ENCODE results near the gene FBXL20. TPM values are rescaled to one million over a fixed set of nuclear protein-coding genes. Genes with fewer than 3 reads are reported as not detected.

Gene FBXL20
- polyA plus RNA-seq, 1 of the 3 experiments (the other 2 are of a cell fraction): 2.2 TPM

DNA sequence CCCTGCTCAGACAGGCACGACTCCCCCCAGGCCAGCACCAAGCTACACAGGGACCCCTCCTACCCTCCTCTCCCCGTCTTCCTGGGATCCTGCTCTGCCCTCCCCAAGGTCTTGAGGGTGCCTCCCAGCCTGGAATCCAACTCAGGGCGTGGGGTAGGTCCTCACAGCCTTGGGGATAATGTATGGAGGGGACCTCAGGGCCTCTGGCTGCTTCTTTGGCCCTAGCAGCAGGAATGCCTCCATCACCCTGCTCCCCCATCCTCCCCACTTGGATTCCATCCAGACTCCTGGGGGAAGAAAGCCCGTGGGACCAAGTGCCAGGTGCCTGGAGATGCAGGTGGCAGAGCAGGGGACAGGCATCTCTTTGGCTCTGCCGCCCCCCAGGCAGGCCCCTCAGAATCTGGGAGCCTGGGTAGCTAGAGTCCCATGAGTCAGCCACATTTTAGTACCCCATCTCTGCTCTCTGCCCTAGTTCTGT lies 164.9 kb downstream of the FBXL20 start:
- Histone ChIP-seq H3K36me3 (replicated peaks in 1 of 2; ENCODE audit: control insufficient read depth in 1 of 2, insufficient read depth in 2 of 2, low read length in 1 of 2) (no peaks in the 10 kb centered on the region), H3K27ac (ENCODE audit: low read depth in 2 of 2, low read length in 1 of 2) (no peak overlapping the region), H3F3A (replicated peaks; ENCODE audit: insufficient read depth) (no peaks in the 10 kb centered on the region), H3K4me3 (ENCODE audit: low read depth in 2 of 2, low read length in 1 of 2) (no peak overlapping the region), H3K9ac (no peak overlapping the region), H3K9me3 (no peaks in the 10 kb centered on the region), H4K20me1 (ENCODE audit: insufficient read depth) (no peaks in the 10 kb centered on the region), H3K9me2 (no peaks in the 10 kb centered on the region), H2AFZ (ENCODE audit: low read depth) (no peak overlapping the region), H3K79me2 (ENCODE audit: insufficient read depth) (no peaks in the 10 kb centered on the region), H3K27me3 (ENCODE audit: insufficient read depth) (no peaks in the 10 kb centered on the region), H3K4me2 (no peak overlapping the region), H3K4me1 (ENCODE audit: control insufficient read depth in 1 of 2, insufficient read depth in 2 of 2, low read depth in 1 of 2, low read length in 1 of 2) (peaks cover 7 to 23% of the 10 kb centered on the region in 2 experiments; a peak in 1 of 4 replicates)
- ChIA-PET CTCF (interaction anchor here (0.8 to 22.6 kb wide), 14 partner anchors 8 to 310 kb away, joined by 3 to 781 read pairs (median 6); partner anchors contain the start of genes CACNB1, RPL19 and STAC2), POLR2A (interaction anchor here (1.1 to 1.5 kb wide), 2 partner anchors 30 to 36 kb away, joined by 3 to 7 read pairs; partner anchors contain the start of gene RPL19)
- TF ChIP-seq, protein P1, sequence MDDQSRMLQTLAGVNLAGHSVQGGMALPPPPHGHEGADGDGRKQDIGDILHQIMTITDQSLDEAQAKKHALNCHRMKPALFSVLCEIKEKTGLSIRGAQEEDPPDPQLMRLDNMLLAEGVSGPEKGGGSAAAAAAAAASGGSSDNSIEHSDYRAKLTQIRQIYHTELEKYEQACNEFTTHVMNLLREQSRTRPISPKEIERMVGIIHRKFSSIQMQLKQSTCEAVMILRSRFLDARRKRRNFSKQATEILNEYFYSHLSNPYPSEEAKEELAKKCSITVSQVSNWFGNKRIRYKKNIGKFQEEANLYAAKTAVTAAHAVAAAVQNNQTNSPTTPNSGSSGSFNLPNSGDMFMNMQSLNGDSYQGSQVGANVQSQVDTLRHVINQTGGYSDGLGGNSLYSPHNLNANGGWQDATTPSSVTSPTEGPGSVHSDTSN (IDR thresholded peaks at IDR 0.05): no peak
- TF ChIP-seq MEF2A (IDR thresholded peaks at IDR 0.05; ENCODE audit: borderline replicate concordance, low read depth) (no peak), ELF1 (IDR thresholded peaks at IDR 0.05) (no peak), NRF1 (IDR thresholded peaks at IDR 0.05; ENCODE audit: low read depth, low read length) (no peak), TCF12 (IDR thresholded peaks at IDR 0.05) (no peak), RAD21 (IDR thresholded peaks at IDR 0.05; ENCODE audit: low read length) (no peak), EP300 (IDR thresholded peaks at IDR 0.05; ENCODE audit: borderline replicate concordance in 1 of 2, low read depth in 1 of 2, low read length in 1 of 2) (no peak), POLR2AphosphoS5 (IDR thresholded peaks at IDR 0.05; ENCODE audit: low read depth, low read length) (no peak), RFX5 (IDR thresholded peaks at IDR 0.05; ENCODE audit: low read length) (no peak), GABPA (IDR thresholded peaks at IDR 0.05; ENCODE audit: low read depth) (no peak), TAF1 (IDR thresholded peaks at IDR 0.05; ENCODE audit: borderline replicate concordance, low read depth, low read length) (no peak)
- TF ChIP-seq, protein P2, sequence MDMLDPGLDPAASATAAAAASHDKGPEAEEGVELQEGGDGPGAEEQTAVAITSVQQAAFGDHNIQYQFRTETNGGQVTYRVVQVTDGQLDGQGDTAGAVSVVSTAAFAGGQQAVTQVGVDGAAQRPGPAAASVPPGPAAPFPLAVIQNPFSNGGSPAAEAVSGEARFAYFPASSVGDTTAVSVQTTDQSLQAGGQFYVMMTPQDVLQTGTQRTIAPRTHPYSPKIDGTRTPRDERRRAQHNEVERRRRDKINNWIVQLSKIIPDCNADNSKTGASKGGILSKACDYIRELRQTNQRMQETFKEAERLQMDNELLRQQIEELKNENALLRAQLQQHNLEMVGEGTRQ (IDR thresholded peaks at IDR 0.05; ENCODE audit: borderline replicate concordance, low read depth, low read length): no peak
- TF ChIP-seq, protein P3, sequence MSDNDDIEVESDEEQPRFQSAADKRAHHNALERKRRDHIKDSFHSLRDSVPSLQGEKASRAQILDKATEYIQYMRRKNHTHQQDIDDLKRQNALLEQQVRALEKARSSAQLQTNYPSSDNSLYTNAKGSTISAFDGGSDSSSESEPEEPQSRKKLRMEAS (IDR thresholded peaks at IDR 0.05; ENCODE audit: low read depth): no peak
- TF ChIP-seq, protein P4, sequence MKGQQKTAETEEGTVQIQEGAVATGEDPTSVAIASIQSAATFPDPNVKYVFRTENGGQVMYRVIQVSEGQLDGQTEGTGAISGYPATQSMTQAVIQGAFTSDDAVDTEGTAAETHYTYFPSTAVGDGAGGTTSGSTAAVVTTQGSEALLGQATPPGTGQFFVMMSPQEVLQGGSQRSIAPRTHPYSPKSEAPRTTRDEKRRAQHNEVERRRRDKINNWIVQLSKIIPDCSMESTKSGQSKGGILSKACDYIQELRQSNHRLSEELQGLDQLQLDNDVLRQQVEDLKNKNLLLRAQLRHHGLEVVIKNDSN (IDR thresholded peaks at IDR 0.05; ENCODE audit: borderline replicate concordance, low read depth): no peak
- TF ChIP-seq, protein P5, sequence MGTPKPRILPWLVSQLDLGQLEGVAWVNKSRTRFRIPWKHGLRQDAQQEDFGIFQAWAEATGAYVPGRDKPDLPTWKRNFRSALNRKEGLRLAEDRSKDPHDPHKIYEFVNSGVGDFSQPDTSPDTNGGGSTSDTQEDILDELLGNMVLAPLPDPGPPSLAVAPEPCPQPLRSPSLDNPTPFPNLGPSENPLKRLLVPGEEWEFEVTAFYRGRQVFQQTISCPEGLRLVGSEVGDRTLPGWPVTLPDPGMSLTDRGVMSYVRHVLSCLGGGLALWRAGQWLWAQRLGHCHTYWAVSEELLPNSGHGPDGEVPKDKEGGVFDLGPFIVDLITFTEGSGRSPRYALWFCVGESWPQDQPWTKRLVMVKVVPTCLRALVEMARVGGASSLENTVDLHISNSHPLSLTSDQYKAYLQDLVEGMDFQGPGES (IDR thresholded peaks at IDR 0.05; ENCODE audit: low read depth, low read length): no peak
- TF ChIP-seq, protein P6, sequence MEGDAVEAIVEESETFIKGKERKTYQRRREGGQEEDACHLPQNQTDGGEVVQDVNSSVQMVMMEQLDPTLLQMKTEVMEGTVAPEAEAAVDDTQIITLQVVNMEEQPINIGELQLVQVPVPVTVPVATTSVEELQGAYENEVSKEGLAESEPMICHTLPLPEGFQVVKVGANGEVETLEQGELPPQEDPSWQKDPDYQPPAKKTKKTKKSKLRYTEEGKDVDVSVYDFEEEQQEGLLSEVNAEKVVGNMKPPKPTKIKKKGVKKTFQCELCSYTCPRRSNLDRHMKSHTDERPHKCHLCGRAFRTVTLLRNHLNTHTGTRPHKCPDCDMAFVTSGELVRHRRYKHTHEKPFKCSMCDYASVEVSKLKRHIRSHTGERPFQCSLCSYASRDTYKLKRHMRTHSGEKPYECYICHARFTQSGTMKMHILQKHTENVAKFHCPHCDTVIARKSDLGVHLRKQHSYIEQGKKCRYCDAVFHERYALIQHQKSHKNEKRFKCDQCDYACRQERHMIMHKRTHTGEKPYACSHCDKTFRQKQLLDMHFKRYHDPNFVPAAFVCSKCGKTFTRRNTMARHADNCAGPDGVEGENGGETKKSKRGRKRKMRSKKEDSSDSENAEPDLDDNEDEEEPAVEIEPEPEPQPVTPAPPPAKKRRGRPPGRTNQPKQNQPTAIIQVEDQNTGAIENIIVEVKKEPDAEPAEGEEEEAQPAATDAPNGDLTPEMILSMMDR (IDR thresholded peaks at IDR 0.05): no peak
- no peak for DNase-seq
- 70% methylated on average over 5 of the region's 5 CpGs for WGBS (ENCODE audit: low lambda C conversion rate)

All from SK-N-SH (cell line).